Bronchial epithelial cell (primary cell): ENCODE measurements around the gene KDM7A. TPM values are rescaled to one million over a fixed set of nuclear protein-coding genes. Genes with fewer than 3 reads are reported as not detected.

Source experiments
- DNase-seq: peaks from one replicate; pipeline ENCODE4 v3.0.0-alpha.2; 2010; ENCODE audit warnings: low read depth
- FAIRE-seq: peaks from 2 replicates; lab custom pipeline; 2011; peaks lifted over from hg19 to GRCh38; lab: Jason Lieb, UNC
- H3K27me3 ChIP-seq: 2 replicates; pipeline ENCODE4 v1.5.1; 2011; ENCODE audit warnings: low read length; ENCODE audit not compliant: control insufficient read depth, insufficient read depth
- H3K36me3 ChIP-seq: 2 replicates; pipeline ENCODE4 v1.5.1; 2011; ENCODE audit warnings: low read length; ENCODE audit not compliant: control insufficient read depth, insufficient read depth
- H3K4me3 ChIP-seq: 2 replicates; pipeline ENCODE4 v1.5.1; 2011; ENCODE audit warnings: mild to moderate bottlenecking, low read depth, low read length, control low read depth
- CTCF ChIP-seq: IDR thresholded peaks from 2 replicates; pipeline ENCODE4 v1.5.1; 2011; ENCODE audit warnings: mild to moderate bottlenecking, moderate library complexity, low read length, control low read depth, inconsistent platforms; ENCODE audit not compliant: insufficient read depth, severe bottlenecking
- total RNA-seq: library from RNA; depleted of rRNA; stranded (reverse); fragments of >200 nt; gene quantifications from 2 replicates; pipeline ENCODE4 v1.2.1, GENCODE V29; 2014

The KDM7A gene
- total RNA-seq, 1 donor from 2014 or later = 14.7 TPM

GRCh38 chr7:140062528-140063299 lies 114.1 kb downstream of the KDM7A start, which contains the start of gene PARP12:
PARP12 (minus strand) TSS chr7:140062951; CDS start chr7:140062847, 104 bp downstream.
- DNase-seq = peak; percentile 45
- H3K36me3 ChIP-seq = no peaks in the 10 kb centered on the region
- no peak for FAIRE-seq

DNA sequence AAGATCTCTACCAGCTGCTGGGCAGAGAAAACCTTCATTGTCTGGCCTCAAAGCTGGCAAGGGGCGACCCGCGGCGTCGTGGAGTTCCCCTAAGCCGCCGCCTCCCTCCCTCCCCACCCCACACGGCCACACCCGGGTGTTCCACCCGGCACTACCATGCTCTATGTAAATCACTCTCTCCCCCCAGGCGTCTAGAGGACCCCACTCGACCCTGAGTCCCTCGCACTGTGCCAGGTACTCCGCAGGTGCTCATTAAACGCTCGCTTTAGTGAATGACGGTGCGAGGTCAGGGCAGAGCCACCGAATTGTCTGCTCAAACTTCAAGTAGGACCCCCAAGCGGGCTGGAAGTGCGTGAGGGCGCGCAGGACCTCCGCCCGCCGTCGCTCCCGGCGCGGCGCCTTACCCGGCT lies 114.7 kb downstream of the KDM7A start:
- DNase-seq = no peak
- FAIRE-seq = no peak
- H3K27me3 ChIP-seq = no peaks in the 10 kb centered on the region
- no peak for TF ChIP-seq CTCF
- H3K36me3 ChIP-seq = no peaks in the 10 kb centered on the region
- H3K4me3 ChIP-seq = peak overlapping the region; percentile 63

More at GRCh38 chr7:140062528-140063299, 114.1 kb downstream of the KDM7A start, which contains the start of gene PARP12:
- Histone ChIP-seq H3K27me3 (no peaks in the 10 kb centered on the region), H3K4me3 (peak within 1 kb of the TSS; percentile 63)
- no peak for TF ChIP-seq CTCF

DNA sequence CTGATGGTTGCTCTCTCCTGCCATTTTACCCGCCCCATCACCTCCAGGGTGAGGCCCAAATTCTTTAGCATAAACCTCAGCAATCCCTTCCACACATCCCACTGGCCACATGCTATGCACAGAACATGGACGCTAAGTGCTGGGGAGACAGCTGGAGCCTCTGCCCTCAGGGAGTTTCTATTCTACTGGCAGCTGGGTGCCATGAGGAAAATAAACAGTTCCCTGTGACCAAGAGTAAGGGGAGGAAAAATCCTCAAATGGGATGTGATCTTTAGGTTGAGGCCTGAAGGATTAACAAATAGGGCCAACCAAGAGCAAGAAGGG lies 115.2 kb downstream of the KDM7A start:
- Histone ChIP-seq H3K4me3 (no peak overlapping the region), H3K36me3 (no peaks in the 10 kb centered on the region)
- TF ChIP-seq CTCF = no peak

DNA sequence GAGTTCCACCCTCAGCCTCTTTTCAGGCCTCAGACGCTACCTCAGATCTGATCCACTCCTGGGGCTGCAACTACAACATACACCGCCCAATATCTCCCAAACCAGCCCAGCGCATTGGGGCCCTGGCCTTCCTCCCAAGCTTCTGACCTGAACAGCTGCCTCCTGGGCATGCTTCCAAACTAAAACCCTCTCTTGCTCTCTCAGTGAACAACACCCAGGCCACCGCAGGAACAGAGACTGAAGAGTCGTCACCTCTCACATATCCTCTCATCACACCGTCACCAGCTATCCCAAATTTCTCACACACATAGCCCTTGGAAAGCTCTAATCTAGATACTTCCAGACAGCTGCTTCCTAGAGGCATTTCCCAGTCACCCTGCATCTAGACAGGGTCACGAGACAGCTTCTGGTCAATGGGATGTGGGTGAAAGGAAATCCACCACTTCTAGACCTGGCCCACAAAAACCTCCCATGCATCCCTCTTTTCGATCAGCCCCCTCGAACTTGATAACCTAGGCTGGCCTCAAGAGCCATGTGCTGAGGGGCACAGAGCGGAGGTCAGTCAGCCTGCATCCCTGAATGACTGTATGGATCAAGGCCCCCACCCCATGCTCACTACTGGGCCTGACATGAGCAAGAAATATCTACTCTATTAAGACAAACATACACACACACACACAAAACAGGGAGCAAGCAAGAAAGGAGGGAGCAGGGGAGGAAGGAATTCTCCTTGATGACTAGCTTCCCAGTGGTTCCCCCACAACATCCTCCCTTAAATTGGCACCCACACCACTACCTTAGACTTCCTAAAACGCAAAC lies 115.8 kb downstream of the KDM7A start:
- no peak for FAIRE-seq
- H3K36me3 ChIP-seq = no peaks in the 10 kb centered on the region
- no peak for DNase-seq
- no peaks in the 10 kb centered on the region for H3K27me3 ChIP-seq
- no peak for TF ChIP-seq CTCF
- no peak overlapping the region for H3K4me3 ChIP-seq

More for the DNA sequence above, 115.2 kb downstream of the KDM7A start:
- FAIRE-seq = no peak
- no peak for DNase-seq
- H3K27me3 ChIP-seq = no peaks in the 10 kb centered on the region

DNA sequence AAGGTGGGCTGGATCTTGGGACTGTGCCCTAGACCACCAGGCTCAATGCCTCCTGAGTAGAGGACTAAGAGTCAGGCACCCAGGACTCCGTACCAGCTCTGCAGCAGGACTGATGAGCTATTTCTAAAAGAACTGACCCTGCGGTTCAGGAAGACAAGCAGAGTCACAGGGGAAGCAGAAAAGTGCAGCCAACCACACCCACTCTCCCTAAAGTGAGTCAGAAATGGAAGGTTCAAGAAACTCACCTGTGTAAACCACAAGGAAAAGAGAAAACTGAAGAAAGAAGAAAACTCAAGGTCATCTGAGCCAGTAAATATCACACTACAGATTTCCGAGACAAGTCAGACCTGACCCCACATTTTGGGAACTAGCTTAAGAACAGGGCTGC lies 116.5 kb downstream of the KDM7A start:
- Histone ChIP-seq H3K36me3 (no peaks in the 10 kb centered on the region), H3K27me3 (no peaks in the 10 kb centered on the region), H3K4me3 (no peak overlapping the region)
- DNase-seq (peak; percentile 75), FAIRE-seq (no peak)
- TF ChIP-seq CTCF = no peak
